GM12891 (cell line): Measurements from ENCODE around the gene OR2AG1.
A peak's percentile ranks its signal among the peaks of the same experiment; 100 is the strongest.

Experiments used
- PAX5 ChIP-seq: IDR thresholded peaks from 2 replicates; pipeline ENCODE4 v1.6.1; 2011; ENCODE audit warnings: low read length, moderate library complexity, mild to moderate bottlenecking; ENCODE audit not compliant: insufficient read depth, severe bottlenecking
- POLR2A ChIP-seq: IDR thresholded peaks from 2 replicates; pipeline ENCODE4 v1.6.1; 2011; ENCODE audit warnings: low read depth, low read length, control low read depth
- POLR2AphosphoS5 ChIP-seq: IDR thresholded peaks from 2 replicates; pipeline ENCODE4 v1.6.1; 2011; ENCODE audit warnings: low read depth, low read length, control low read depth
- POU2F2 ChIP-seq: IDR thresholded peaks from 2 replicates; pipeline ENCODE4 v1.6.1; 2011; ENCODE audit warnings: low read depth, mild to moderate bottlenecking, control low read depth, low read length, moderate library complexity
- SPI1 ChIP-seq: IDR thresholded peaks from 2 replicates; pipeline ENCODE4 v1.6.1; 2011; ENCODE audit warnings: low read depth, low read length, control low read depth
- TAF1 ChIP-seq: IDR thresholded peaks from 2 replicates; pipeline ENCODE4 v1.6.1; 2011; ENCODE audit warnings: low read depth, low read length, control low read depth

DNA sequence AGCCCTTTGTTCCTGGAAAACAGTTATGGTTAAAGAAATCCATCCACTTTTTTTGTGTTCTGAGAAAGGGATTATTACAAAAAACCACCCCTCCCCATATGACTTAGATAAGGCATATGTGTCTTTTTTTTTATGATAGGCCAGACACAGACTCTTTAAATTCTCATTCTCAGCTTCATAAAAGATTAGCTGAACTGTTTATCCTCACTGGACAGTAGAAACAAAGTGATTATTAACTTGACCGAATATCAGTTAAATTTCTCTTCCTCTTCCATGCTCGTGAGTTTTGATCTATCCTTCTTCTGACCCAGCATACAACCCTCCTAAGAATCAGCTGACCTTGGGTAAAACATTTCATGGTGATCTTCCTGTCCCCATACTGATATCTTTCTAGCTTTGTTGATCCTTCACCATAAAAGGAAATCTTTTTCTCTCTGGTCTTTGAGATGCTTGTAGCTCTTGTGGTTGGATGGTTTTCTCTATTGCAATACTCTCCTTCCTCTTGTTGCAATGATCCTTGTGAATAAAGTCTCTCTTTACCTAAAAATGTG, 37.3 kb upstream of the OR2AG1 start:
- TF ChIP-seq POLR2A (peak; percentile 80), TAF1 (0 out of 2 replicates have a peak, but pooled peaks have one; percentile 12), SPI1 (0 out of 2 replicates have a peak, but pooled peaks have one; percentile 2), POLR2AphosphoS5 (peak; percentile 34; the same call in 1 of the 2 replicates), POU2F2 (no peak), PAX5 (no peak)
